Lung (tissue), 12 donors: Measurements from ENCODE around the gene COL4A1. TPM values are rescaled to one million over a fixed set of nuclear protein-coding genes. Genes with fewer than 3 reads are reported as not detected.

Experiments
- ATAC-seq: fragments of 200-7000 bp; cut with Tn5 transposase; one replicate; pipeline ENCODE4 v1.9.1; 2020; ENCODE audit warnings: moderate number of reproducible peaks; ENCODE audit not compliant: insufficient read depth, low FRiP score
- DNase-seq, 3 donors: peaks; one replicate each; pipeline ENCODE4 v3.0.0-alpha.2; 2013 to 2017
- H3K27ac ChIP-seq, 2 donors: one replicate each; pipeline ENCODE4 v1.5.1; 2013; ENCODE audit warnings: mild to moderate bottlenecking in 2 of 2, moderate library complexity in 2 of 2, control low read depth in 1 of 2, inconsistent platforms in 1 of 2, low read depth in 1 of 2, low read length in 1 of 2
- H3K27me3 ChIP-seq, 3 donors: one replicate each; pipeline ENCODE4 v1.5.1; 2013; ENCODE audit warnings: low read length in 2 of 3; ENCODE audit not compliant: control insufficient read depth in 3 of 3, insufficient read depth in 3 of 3
- H3K36me3 ChIP-seq, 4 donors: one replicate each; pipeline ENCODE4 v1.5.1; 2013; ENCODE audit warnings: low read length in 4 of 4, mild to moderate bottlenecking in 1 of 4, moderate library complexity in 1 of 4; ENCODE audit not compliant: control insufficient read depth in 4 of 4, insufficient read depth in 4 of 4
- H3K4me1 ChIP-seq, 5 donors: one replicate each; pipeline ENCODE4 v1.5.1; 2013; ENCODE audit warnings: low read length in 5 of 5, mild to moderate bottlenecking in 2 of 5, moderate library complexity in 1 of 5; ENCODE audit not compliant: control insufficient read depth in 5 of 5, insufficient read depth in 5 of 5
- H3K4me3 ChIP-seq: one replicate; pipeline ENCODE4 v1.5.1; 2013; ENCODE audit warnings: mild to moderate bottlenecking, control low read depth, moderate library complexity
- H3K9ac ChIP-seq, 2 donors: one replicate each; pipeline ENCODE4 v1.5.1; 2013; ENCODE audit warnings: low read length in 2 of 2, control low read depth in 1 of 2; ENCODE audit not compliant: insufficient read depth in 1 of 2
- H3K9me3 ChIP-seq, 4 donors: one replicate each; pipeline ENCODE4 v1.5.1; 2013; ENCODE audit warnings: low read length in 3 of 4, mild to moderate bottlenecking in 1 of 4, moderate library complexity in 1 of 4; ENCODE audit not compliant: control insufficient read depth in 4 of 4, insufficient read depth in 3 of 4
- CTCF ChIP-seq: IDR thresholded peaks from 2 replicates; pipeline ENCODE4 v1.5.1; 2012; ENCODE audit warnings: mild to moderate bottlenecking; ENCODE audit errors: control extremely low read depth, extremely low read depth
- WGBS, 2 donors: extraction: QIAGEN DNeasy Blood & Tissue Kit; methylation state at CpG; one replicate each; pipeline ENCODE4 v1.1.7; 2013; 5-methylcytosine and 5-hydroxymethylcytosine counted together
- polyA plus RNA-seq, 2 donors: library from polyadenylated mRNA; stranded (reverse); fragments of 200-250 nt; gene quantifications; one replicate each; pipeline ENCODE4 v1.2.1, GENCODE V29; 2013
- total RNA-seq, 2 donors: library from RNA; depleted of rRNA in 1 of 2; stranded (reverse); fragments of >200 nt in 1 of 2; gene quantifications; one replicate each; pipeline ENCODE4 v1.2.1, GENCODE V29; 2014 to 2021
- donor health status: control.
- donor health status: control.
- donor health status: Bipolar disorder and iron deficiency.
- donor health status: healthy.
- donor health status: DM: yes; HTN: yes; CAD: no.

Gene COL4A1
- total and polyA plus RNA-seq, 4 donors: 114 to 1,051 (median 318) TPM

DNA sequence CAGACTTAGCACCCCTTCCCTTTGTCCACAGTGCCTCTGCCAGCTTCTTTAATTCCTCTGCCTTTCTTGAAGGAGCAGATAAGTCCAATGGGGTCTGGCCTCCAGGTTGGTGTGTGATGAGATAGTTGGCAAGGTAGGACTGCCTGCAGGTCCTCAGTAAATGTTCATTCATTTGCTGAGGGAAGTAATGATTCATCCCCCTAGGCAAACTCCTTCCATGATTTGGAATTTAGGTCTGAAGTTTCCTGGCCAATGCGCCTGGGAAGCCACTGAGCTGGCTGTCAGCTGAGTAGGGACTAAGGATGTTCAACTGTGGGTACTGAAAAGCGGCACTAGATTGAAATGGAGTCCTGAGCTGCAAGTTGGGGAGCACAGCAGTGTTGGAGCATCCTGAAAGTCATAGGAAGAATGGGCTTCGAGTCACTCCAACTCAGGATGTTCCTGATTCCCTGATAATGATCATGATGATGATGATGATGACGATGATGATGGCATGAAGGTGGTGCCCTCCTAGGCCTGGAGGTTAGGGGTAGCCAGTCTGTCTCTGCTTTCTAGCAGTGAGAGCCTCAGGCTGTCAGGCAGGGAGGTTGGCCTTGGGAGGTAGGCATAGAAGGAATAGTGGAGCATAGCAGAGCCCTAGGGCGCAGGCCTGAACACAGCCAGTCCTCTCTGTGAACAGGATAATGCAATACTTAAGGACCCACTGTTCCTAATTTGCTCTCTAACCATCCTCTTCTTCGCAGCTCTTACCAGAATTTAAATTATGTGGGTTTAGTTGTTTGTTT, 44.9 kb upstream of the COL4A1 start:
- peak overlapping the region in 1 of 2 donors; percentile 54 for H3K27ac ChIP-seq
- WGBS, 2 donors: 88 to 94% methylated on average over 6 of the region's 6 CpGs
- no peak overlapping the region for H3K9ac ChIP-seq

GRCh38 chr13:110350509-110350908, 43.6 kb upstream of the COL4A1 start:
- H3K4me3 ChIP-seq: no peak overlapping the region
- no peaks in the 10 kb centered on the region for H3K36me3 ChIP-seq
- WGBS, 2 donors: 79 to 83% methylated on average over 3 of the region's 3 CpGs
- H3K9me3 ChIP-seq: no peaks in the 10 kb centered on the region
- no peak for DNase-seq
- no peaks in the 10 kb centered on the region for H3K27me3 ChIP-seq
- peak overlapping the region in 1 of 2 donors; percentile 49 for H3K27ac ChIP-seq
- H3K9ac ChIP-seq: no peak overlapping the region
- H3K4me1 ChIP-seq: peaks cover 0 to 34% (median 6%) of the 10 kb centered on the region in 5 donors
- no peak for TF ChIP-seq CTCF
- no peak for ATAC-seq

More for the DNA sequence above, 44.9 kb upstream of the COL4A1 start:
- H3K4me1 ChIP-seq: peaks cover 0 to 30% (median 6%) of the 10 kb centered on the region in 5 donors
- no peak for DNase-seq
- no peaks in the 10 kb centered on the region for H3K36me3 ChIP-seq
- TF ChIP-seq CTCF: no peak
- H3K9me3 ChIP-seq: no peaks in the 10 kb centered on the region
- no peak for ATAC-seq
- no peaks in the 10 kb centered on the region for H3K27me3 ChIP-seq
- H3K4me3 ChIP-seq: no peak overlapping the region

DNA sequence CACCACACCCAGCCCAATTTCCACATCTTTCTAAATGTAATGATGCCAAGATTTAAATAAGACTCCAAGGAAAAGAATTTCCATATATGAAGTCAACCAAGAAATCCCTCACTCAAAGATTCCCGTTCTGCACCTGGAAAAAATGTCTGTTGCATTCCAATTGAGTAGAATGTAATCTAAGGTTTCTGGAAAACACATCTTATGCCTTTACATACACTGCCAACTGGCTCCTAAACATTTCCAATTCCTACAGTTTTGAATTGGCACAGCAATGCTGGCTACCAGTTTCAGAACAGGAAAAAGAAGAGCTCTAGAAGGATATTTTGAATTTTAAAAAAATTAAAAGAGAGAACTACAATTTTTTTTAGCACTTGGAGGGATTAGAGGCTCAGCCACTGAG, 43.1 kb upstream of the COL4A1 start:
- DNase-seq (no peak), ATAC-seq (no peak)
- no peak overlapping the region for H3K4me3 ChIP-seq
- WGBS, 2 donors: 86 to 92% methylated on average over 1 of the region's 1 CpG
- H3K27ac ChIP-seq: peak overlapping the region; percentile 13 to 49
- no peak for TF ChIP-seq CTCF
- H3K4me1 ChIP-seq: peaks cover 0 to 32% (median 6%) of the 10 kb centered on the region in 5 donors
- no peak overlapping the region for H3K9ac ChIP-seq
- H3K27me3 ChIP-seq: no peaks in the 10 kb centered on the region
- no peaks in the 10 kb centered on the region for H3K36me3 ChIP-seq
- H3K9me3 ChIP-seq: no peaks in the 10 kb centered on the region

GRCh38 chr13:110349239-110349638, 42.3 kb upstream of the COL4A1 start:
- no peaks in the 10 kb centered on the region for H3K9me3 ChIP-seq
- no peak for TF ChIP-seq CTCF
- H3K27ac ChIP-seq: peak overlapping the region in 1 of 2 donors; percentile 46
- no peak overlapping the region for H3K4me3 ChIP-seq
- 68 to 80% methylated on average over 5 of the region's 5 CpGs for WGBS, 2 donors
- H3K9ac ChIP-seq: no peak overlapping the region
- H3K4me1 ChIP-seq: peaks cover 0 to 31% (median 6%) of the 10 kb centered on the region in 5 donors
- no peaks in the 10 kb centered on the region for H3K36me3 ChIP-seq
- no peak for DNase-seq
- H3K27me3 ChIP-seq: no peaks in the 10 kb centered on the region
- ATAC-seq: no peak
